Subcutaneous abdominal adipose tissue (tissue), 5 donors: ENCODE data around the gene QRFP.

Source experiments
- H3K27ac ChIP-seq: one replicate; pipeline ENCODE4 v1.7.0; 2013; ENCODE audit warnings: low read depth, mild to moderate bottlenecking, inconsistent platforms, low read length, moderate library complexity
- H3K27me3 ChIP-seq, 5 donors: one replicate each; pipeline ENCODE4 v1.7.0; 2013; ENCODE audit warnings: low read length in 5 of 5, inconsistent platforms in 1 of 5; ENCODE audit not compliant: control insufficient read depth in 5 of 5, insufficient read depth in 4 of 5
- H3K36me3 ChIP-seq, 5 donors: one replicate each; pipeline ENCODE4 v1.7.0; 2013; ENCODE audit warnings: low read length in 5 of 5; ENCODE audit not compliant: control insufficient read depth in 5 of 5, insufficient read depth in 5 of 5
- H3K4me1 ChIP-seq, 5 donors: one replicate each; pipeline ENCODE4 v1.7.0; 2013; ENCODE audit warnings: low read length in 5 of 5, mild to moderate bottlenecking in 3 of 5, moderate library complexity in 1 of 5; ENCODE audit not compliant: control insufficient read depth in 5 of 5, insufficient read depth in 5 of 5
- H3K4me3 ChIP-seq, 5 donors: one replicate each; pipeline ENCODE4 v1.7.0; 2013; ENCODE audit warnings: low read length in 5 of 5, low read depth in 1 of 5
- H3K9ac ChIP-seq, 5 donors: one replicate each; pipeline ENCODE4 v1.7.0; 2013; ENCODE audit warnings: low read length in 5 of 5, mild to moderate bottlenecking in 4 of 5, moderate library complexity in 3 of 5
- H3K9me3 ChIP-seq, 5 donors: one replicate each; pipeline ENCODE4 v1.7.0; 2013; ENCODE audit warnings: low read length in 5 of 5; ENCODE audit not compliant: control insufficient read depth in 5 of 5
- donor health status: healthy.
- donor health status: healthy.
- donor health status: healthy.
- donor health status: healthy.
- donor health status: healthy.

The QRFP gene

DNA sequence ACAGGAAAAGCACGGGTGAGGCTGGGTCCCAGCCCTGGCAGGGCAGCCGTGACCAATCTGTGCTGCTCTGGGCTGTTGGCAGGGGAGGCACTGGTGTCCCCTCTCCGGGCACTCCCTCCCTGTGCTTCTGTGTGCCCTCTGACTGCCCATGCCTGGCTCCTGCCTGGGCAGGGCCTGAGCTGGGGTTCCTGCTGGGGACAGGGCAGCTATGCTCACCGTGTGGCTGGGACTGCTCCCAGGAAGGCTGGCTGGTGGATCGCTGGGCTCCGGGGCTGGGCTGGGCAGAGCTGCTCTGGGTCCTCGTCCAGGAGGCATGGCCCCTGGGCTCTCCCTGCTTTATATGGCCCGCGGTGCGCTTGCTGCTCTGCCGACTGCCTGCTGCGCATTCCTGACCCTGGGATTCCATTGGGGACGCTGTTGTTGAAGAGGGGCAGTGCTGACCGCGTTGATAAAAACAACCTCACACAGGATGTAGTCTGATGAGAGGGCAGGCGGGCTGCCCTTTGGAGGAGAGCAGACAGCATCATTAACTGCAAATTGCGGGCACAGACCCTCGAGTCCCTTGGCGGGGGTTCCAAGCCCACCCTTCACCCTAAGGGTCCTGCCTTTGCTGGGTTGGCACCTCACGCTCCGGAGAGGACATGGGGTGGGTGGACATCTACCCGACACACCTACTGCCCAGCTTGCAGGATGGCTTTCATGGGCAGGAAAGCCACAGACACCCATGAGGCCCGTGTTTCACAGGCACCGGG is 955 bp downstream of the QRFP start:
- H3K27me3 ChIP-seq, result peaks cover 16 to 26% (median 21%) of the 10 kb centered on the region in 5 donors
- H3K36me3 ChIP-seq, result peaks cover 0 to 25% (median 10%) of the 10 kb centered on the region in 5 donors
- peaks cover 0 to 31% (median 26%) of the 10 kb centered on the region in 5 donors for H3K4me1 ChIP-seq
- H3K27ac ChIP-seq, result no peak overlapping the region
- no peak overlapping the region for H3K9ac ChIP-seq
- no peaks in the 10 kb centered on the region for H3K9me3 ChIP-seq
- no peak overlapping the region for H3K4me3 ChIP-seq

DNA sequence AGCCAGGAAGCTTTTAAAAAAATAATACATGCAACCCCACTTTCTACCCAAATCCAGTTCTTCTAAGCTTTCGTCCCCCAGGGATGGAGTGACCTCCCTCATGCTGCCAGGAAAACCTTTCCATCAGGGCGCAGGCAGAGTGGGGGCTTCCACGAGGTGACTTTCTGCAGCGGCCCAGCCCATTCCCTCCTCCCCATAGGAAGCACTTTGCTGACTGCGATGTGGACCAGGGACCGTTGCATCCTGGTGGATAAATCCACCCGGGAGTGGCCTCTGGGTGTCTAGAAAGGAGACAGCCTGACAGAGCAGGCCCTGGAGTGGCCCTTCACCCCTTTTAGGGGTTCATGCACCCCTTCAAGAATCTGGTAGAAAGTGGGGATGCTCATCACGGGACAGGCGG is 1.6 kb downstream of the QRFP start:
- Histone ChIP-seq H3K9me3 (no peaks in the 10 kb centered on the region), H3K9ac (no peak overlapping the region), H3K4me3 (no peak overlapping the region), H3K27me3 (peaks cover 10 to 20% (median 19%) of the 10 kb centered on the region in 5 donors), H3K4me1 (peaks cover 0 to 31% (median 26%) of the 10 kb centered on the region in 5 donors), H3K27ac (no peak overlapping the region), H3K36me3 (peaks cover 0 to 30% (median 17%) of the 10 kb centered on the region in 5 donors)

DNA sequence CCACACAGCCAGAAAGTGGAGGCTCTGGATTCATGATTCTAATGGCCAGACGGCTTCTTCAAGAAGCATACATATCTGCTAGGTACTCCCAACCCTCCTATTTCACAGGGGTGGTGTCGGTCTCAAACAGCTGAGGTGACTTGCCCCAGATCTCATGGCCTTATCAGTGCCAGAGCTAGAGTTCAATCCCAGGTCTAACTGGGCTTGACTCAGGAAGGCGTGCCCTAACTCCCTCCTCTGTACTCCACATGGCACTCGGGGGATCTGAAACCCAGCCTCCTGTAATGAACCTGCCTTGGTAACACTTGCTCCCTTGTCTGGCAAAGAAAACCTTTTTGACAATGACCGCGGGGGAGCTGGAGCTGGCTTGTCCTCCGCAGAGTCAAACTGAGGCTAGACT is 2.1 kb downstream of the QRFP start:
- Histone ChIP-seq H3K36me3 (peaks cover 0 to 33% (median 20%) of the 10 kb centered on the region in 5 donors), H3K4me3 (no peak overlapping the region), H3K27ac (no peak overlapping the region), H3K4me1 (peaks cover 0 to 31% (median 26%) of the 10 kb centered on the region in 5 donors), H3K9ac (peak overlapping the region in 1 of 5 donors; percentile 7), H3K27me3 (peaks cover 9 to 18% (median 16%) of the 10 kb centered on the region in 5 donors), H3K9me3 (no peaks in the 10 kb centered on the region)

DNA sequence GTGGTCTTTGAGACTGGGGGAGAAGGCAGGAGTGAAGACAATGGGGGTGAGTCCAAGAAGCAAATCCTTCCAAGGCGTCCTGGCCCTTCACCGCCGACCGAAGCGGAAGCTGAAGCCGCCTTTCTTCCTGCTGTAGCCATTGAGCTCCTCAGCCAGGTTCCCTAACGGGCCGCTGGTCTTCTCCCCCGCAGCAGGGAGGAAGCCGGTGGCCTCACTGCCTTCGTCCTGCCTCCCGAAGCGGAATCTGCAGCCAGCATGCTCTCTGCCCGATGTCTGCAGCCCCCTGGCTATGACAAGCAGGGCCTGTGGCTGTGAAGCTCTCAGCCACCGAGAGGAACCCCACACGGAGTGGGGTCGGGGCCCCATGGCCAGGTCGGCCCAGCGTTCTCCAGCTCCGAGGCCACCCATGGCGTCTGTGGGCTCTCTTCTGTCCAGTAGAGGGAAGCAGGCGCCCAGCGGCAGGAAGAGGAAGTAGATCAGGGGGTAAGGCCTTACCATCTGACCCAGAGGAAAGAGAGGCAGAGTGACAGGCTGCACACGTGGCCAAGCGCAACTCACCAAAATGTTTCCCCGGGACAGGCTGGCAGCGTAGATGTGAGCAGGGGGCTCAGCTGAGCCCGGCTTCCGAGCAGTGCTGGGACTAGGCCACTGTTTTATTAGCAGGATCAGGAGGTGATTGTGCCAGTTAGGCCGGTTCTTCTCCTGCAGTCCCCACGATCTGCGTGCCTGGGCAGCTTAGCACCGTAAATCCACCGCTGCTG is 3.1 kb downstream of the QRFP start:
- Histone ChIP-seq H3K4me3 (peak overlapping the region in 4 of 5 donors; percentile 4 to 59 (median 20)), H3K9ac (peak overlapping the region in 3 of 5 donors; percentile 20 to 30 (median 21)), H3K27me3 (peaks cover 4 to 17% (median 12%) of the 10 kb centered on the region in 5 donors), H3K9me3 (no peaks in the 10 kb centered on the region), H3K27ac (no peak overlapping the region), H3K4me1 (peaks cover 0 to 31% (median 26%) of the 10 kb centered on the region in 5 donors), H3K36me3 (peaks cover 0 to 40% (median 25%) of the 10 kb centered on the region in 5 donors)

DNA sequence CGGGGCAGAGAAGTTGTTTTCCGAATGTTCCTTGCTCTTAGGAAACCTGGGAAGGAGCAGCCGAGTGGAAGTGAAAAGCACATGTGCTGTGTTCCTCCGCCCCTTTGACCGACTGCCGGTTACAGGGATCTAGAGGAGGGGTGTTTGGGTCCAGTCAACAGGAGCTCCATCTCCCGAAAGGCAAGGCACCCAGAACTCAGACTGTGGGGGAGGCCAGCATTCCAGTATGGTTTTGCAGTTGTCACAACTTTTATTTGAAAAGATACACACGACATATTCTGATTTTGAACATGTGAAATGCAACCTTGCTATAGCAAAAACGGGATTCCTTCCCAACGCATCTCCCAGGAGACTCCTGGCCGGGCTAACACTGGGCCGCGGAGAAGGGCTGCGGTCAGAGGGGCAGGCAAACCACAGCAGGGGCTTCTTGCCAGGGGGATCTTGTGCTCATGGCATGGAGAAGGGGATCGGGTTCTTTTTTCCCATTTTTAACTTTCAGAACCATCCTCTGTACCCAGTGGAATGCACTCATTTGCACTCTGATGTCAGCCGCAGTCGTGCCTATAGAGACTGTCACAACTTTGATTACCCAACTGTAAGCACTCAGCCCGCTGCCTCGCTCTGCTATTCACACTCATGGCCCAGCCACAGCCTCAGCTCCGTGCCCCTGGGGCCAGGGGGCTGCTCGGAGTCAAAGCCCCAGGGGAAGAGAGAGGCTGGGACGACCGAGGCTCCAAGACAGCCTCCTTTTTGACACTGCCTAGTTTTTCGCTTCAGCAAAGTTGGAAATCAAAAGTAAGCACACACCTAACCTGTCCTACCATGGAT is 3.9 kb downstream of the QRFP start:
- Histone ChIP-seq H3K4me1 (peaks cover 0 to 31% (median 26%) of the 10 kb centered on the region in 5 donors), H3K27ac (no peak overlapping the region), H3K27me3 (peaks cover 0 to 11% (median 8%) of the 10 kb centered on the region in 5 donors), H3K4me3 (peak overlapping the region in 2 of 5 donors; percentile 26 to 59), H3K9me3 (no peaks in the 10 kb centered on the region), H3K9ac (peak overlapping the region in 1 of 5 donors; percentile 7), H3K36me3 (peaks cover 0 to 48% (median 33%) of the 10 kb centered on the region in 5 donors)

DNA sequence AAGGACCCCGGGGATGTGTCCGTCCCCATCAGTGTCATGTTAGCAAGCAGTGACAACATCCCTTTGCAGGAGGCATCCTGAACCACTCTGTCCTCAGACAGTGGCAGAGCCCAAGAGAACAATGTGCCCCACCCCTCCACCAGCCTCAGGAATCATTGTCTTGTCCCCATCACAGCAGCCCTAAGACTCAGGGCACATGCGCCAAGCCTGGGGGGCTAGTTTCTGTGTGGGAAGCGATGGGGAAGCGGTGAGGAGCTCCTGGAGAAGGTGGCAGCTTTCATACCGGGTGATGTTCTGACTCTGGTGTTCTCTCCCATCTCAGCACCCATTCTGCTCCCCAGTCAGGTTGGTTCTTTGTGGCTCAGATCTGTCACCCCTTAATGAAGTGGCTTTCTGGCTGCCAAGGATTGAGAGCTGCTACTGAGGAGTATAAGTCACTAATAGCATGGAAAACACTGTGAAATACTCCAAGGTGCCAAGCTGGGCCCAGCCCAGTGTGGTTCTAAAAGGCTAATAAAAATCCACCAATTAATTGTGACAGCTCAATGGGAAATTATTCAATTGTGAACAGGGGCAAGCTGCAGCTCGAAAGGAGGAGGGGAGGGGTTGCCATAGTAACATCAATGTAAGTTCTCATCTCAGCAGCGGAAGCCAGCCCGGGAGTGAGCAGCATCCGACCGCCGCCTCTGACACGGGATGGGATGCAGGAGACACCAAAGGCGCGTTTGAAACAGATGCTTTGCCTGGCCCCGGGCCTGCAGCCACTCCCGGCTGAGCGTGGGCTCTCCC is 4.7 kb downstream of the QRFP start:
- H3K27ac ChIP-seq, result no peak overlapping the region
- H3K27me3 ChIP-seq, result peaks cover 0 to 5% (median 3%) of the 10 kb centered on the region in 5 donors
- no peak overlapping the region for H3K4me3 ChIP-seq
- H3K4me1 ChIP-seq, result peaks cover 0 to 31% (median 26%) of the 10 kb centered on the region in 5 donors
- H3K9me3 ChIP-seq, result no peaks in the 10 kb centered on the region
- H3K9ac ChIP-seq, result no peak overlapping the region
- peaks cover 0 to 56% (median 41%) of the 10 kb centered on the region in 5 donors for H3K36me3 ChIP-seq

DNA sequence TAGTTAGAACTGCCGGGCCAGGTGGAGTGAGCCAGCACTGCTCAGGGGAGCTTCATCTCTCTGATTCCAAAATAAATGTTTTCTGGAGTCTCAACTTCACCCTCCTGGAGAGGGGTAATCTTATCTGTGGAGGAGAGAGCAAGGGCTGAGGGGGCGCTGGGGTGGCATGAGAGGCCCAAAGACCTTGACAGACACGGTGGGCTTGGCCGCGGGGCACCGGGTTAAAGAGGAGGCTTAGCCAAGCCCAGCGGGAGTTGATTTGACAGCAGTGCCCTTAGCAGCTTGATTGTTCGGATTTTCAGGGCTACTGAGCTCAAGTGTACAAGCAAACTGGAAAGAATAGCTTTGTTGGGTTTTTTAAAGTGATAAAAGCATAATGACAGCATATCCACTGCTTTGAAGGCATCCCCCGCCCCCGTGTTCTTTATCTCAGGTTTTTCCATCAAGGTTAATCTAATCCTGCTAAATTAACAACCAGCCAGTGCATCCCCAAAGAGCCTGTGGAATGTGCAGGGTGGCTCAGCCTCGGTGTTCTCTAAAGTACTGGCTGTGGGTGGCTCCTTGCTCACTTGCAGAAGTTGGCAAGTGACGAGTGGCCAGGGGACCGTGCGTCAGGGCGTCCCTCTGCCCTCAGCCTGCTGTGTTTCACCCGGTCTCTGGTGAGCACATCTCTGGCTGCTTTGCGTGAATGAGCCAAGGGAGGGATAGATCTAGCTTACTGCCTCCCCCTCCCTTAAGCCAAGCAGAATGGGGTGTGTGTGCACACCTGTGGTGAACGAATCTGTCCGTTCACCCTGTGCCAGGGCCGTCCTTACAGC is 5.5 kb downstream of the QRFP start:
- H3K9me3 ChIP-seq, result no peaks in the 10 kb centered on the region
- H3K4me1 ChIP-seq, result peaks cover 0 to 31% (median 26%) of the 10 kb centered on the region in 5 donors
- no peak overlapping the region for H3K27ac ChIP-seq
- H3K4me3 ChIP-seq, result no peak overlapping the region
- peaks cover 0 to 64% (median 49%) of the 10 kb centered on the region in 5 donors for H3K36me3 ChIP-seq
- no peak overlapping the region for H3K9ac ChIP-seq
- peaks cover 0 to 4% (median 0%) of the 10 kb centered on the region in 5 donors for H3K27me3 ChIP-seq

DNA sequence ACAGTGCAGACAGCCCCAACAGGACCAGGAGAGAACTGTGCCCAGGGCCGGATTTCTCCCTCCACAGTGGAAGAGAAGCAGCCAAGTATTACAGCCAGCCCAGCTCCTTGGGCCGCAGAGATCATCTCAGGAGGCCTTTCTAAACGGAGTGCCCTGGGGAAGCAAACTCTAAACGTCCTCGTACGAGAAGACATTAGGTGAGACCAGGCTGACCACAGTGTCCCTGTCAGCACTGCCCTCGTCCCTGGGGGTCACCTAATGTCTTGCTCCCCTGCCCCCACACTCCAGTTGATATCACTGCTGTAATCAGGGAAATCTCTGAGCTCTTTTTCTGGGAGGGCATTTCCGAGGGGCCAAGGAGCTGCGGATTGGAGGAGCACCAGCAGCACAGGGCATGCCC is 6.5 kb downstream of the QRFP start:
- H3K4me3 ChIP-seq, result no peak overlapping the region
- H3K9me3 ChIP-seq, result no peaks in the 10 kb centered on the region
- H3K36me3 ChIP-seq, result peaks cover 0 to 74% (median 59%) of the 10 kb centered on the region in 5 donors
- H3K4me1 ChIP-seq, result peaks cover 0 to 28% (median 26%) of the 10 kb centered on the region in 5 donors
- H3K27me3 ChIP-seq, result no peaks in the 10 kb centered on the region
- no peak overlapping the region for H3K9ac ChIP-seq
- H3K27ac ChIP-seq, result no peak overlapping the region
